Stimulated activated CD8-positive, alpha-beta memory T cell treated with anti-CD3 and anti-CD28 coated beads, Interleukin-4, amount 100 ng/mL, for 4 hours (primary cell): ENCODE results near the gene D2HGDH.
"Not testable (repeated sequence)": the region's sequence is repeated elsewhere in the genome, so short reads cannot be mapped to it uniquely, and the experiment has no call there.

Experiments used
- DNase-seq, 2 donors: peaks; one replicate each; pipeline ENCODE4 v3.0.0-alpha.2; 2020; ENCODE audit warnings: low read depth in 2 of 2, low spot score in 1 of 2

D2HGDH gene

DNA sequence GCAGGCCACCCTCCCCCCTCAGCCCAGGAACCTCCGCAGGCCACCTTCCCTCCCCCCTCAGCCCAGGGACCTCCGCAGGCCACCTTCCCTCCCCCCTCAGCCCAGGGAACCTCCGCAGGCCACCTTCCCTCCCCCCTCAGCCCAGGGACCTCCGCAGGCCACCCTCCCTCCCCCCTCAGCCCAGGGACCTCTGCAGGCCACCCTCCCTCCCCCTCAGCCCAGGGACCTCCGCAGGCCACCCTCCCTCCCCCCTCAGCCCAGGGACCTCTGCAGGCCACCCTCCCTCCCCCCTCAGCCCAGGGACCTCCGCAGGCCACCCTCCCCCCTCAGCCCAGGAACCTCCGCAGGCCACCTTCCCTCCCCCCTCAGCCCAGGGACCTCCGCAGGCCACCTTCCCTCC lies 71.8 kb downstream of the D2HGDH start:
- not testable (repeated sequence) for DNase-seq

DNA sequence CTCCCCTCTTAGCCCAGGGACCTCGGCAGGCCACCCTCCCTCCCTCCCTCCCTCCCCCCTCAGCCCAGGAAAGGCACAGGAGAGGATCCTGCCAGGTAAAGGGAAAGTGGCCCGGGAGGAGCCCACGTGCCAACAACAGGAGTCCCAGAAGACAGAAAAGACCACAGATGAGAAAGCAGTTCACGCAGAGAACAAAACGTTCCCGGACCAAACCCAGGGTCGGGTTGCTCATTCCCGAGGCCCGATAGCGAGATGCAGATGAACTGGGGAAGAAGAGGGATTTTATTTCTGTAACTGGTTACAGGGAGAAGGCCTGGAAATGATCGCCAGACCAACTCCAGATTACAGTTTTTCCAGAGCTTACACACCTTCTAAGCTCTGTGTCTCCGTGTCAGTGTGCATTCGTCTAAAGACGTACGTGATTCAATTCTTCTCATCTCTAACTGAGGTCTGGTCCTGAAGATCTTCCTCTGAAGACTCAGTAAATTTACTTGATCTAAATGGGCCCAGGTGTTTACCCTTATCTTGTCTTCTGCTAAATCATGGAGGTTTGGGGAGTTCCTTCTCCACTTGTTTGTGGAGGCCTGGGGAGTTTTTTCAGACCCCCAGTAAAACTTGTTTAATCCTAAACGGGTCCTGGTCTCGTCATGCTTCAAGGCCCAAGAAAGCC lies 73.8 kb downstream of the D2HGDH start:
- DNase-seq: no peak

DNA sequence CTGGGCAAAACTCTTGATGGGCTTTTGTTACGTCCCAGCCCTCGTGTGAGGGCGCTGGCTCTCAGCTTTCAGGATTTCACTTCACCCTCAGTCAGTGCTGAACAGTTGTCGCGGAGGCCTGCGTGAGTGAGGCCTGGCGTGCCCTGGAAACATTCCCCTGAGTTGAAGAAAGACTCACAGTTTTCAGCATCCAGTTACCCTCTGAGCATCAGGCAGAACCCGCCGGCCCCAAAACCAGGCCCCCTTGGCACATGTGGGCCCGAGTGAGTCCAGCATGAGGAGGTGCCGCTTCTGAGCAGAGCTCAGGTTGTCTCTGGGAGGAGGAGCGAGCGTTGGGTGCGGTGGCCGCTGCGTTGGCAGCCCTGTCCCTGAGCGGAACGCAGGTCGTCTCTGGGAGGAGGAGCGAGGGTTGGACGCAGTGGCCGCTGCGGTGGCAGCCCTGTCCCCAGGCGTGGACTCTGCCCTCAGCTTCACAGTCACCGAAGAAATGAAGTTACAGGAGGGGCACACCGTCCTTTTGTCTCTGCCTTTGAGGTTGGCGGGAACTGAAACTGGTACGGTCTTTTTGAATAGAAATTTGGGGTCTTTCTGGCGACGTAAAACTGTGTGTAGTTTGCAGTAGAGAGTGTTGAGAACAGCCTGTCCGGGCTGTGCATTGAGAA lies 74.4 kb downstream of the D2HGDH start, which contains the start of gene NEU4:
Gene NEU4 (plus strand): TSS at position 473 of the 662 bp plus-strand sequence. CDS start 5,292 bp downstream, outside the sequence.
- DNase-seq: no peak

DNA sequence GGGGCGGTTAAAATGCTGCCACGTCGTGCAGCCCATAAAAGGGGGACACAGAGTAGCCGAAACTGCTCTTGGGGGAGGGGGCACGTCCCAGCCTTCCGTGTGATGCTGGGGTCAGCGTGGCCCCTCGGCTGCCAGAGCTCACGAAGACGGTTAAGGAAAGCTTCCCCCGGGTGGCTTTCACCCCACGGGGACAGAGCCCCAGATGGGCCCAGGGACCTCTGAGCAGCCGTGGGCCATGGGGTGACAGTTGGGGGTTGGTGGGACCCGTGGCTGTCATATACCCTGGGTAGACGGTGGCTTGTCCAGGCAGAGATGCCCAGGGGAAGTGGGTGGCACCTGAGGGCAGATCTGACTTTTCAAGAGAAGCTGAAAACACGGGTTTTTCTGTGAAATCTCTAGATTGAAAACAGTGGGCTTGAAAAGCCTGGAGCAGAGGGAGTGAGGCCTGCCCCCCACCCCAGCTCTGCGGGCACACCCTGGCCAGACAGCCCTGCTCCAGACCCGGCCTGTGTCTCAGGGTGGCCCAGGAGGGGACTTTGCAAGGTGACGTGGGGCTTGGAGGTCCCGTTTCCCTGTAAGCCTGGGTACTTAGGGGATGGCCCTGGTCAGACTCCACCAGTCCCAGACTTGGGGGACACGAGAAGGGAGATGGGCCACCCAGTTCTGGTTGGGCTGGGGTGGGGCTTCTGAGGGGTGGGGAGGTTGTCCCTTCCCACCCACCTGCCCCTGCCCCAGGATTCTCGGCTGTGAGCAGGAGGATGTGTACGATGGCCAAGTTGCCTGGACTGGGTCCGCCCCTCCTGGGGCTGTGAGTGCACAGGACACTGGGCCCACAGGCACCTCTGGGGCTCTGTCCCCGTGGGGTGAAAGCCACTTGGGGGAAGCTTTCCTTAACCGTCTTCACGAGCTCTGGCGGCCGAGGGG lies 75.2 kb downstream of the D2HGDH start:
- no peak for DNase-seq

DNA sequence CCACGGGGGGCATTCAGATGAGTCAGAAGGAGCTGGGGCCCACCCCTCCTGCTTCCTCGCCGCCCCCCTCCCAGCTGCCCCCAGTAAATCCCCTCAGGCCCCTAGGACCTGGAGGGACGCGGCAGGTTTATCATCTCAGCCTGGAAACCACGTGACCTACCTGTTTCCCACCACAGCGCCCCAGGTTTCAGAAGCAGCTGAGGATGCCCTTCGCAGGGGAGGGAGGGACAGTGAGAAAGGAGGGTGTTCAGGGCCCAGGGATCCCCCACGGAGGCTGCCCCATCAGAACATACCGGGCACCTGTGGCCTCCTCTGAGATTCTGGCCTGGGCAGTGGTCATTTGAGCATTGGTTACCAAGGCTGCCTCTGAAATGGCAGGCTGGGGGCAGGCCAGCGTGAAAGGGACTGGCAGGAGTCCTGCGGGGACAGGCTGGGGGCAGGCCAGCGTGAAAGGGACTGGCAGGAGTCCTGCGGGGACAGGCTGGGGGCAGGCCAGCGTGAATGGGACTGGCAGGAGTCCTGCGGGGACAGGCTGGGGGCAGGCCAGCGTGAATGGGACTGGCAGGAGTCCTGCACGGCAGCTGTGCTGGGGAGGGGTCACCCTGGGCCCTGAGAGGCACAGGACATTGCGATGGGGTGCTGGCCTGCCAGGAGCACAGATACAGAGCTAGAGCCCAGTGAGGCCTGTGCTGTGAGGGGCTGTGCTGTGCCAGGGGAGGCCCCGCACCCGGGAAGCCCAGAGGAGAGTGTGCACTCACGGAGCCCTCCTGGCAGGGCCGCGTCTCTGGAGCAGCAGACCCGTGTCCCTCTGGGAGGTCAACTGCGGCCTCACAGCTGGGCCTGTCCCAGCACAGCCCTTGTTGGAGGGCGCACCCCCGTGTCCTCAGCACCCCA lies 76.1 kb downstream of the D2HGDH start:
- no peak for DNase-seq

DNA sequence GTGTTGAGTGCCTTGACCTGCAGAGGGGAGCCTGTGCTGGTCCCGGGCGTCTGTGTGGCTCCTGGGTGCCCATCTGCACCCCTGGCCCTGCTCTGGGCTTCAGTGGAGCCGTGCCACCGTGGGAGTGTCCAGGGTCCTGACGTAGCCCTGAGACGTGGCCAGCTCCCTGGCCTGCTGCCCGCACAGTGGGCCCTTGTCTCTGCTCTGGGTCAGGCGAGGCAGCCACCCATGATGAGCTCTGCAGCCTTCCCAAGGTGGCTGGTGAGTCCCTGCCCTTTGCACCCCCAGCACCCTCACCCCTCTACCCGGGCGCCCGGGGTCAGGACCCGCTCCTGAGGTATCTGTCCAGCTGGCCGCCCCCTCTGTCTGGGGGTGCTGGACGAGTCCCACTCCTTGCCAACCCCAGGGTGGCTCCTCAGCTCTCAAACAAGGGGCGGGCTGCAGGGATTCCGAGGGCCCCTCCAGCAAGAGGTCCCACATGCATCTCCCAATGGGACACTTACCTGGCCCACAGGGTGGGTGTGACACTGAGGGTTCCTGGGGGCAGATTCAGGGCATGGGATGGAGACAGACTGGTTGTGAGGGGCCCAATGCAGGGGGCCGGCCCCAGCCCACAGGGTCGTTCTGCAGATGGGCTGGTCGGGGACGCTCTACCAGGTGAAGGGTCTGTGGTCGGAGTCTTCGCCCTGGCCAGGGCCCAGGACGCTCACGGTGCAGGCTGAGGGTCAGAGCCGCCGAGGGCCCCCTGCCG lies 76.9 kb downstream of the D2HGDH start:
- DNase-seq: no peak

DNA sequence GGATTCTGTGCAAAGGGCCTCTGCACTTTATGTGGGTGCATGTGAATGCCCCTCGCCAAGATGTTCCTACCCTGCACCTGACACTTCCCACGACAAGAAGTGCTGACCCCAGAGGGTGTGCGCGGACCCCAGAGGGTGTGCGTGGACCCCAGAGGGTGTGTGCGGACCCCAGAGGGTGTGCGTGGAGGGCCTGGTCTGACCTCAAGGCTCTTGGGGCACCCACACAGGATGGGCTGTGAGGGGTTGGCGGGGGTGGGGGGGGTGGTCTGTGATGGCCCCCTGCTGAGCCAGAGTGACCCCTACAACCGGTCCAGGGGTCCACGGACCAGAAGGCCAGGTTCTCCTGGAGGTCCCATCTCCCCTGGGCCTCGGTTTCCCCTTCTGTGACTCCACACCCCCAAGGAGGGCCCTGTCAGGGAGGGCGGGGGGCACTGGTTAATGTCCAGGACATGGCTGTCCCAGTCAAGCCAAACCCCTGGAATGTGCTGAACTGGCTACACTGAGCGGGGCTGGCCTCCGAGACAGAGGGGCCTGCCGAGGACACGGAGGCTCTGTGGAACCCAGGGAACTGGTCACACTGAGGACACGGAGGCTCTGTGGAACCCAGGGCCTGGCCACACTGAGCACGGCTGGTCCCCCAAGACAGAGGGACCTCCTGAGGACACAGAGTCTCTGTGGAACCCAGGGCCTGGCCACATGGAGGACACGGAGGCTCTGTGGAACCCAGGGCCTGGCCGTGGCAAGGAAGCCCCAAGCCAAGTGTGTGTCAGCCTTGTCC lies 77.7 kb downstream of the D2HGDH start:
- DNase-seq: no peak

DNA sequence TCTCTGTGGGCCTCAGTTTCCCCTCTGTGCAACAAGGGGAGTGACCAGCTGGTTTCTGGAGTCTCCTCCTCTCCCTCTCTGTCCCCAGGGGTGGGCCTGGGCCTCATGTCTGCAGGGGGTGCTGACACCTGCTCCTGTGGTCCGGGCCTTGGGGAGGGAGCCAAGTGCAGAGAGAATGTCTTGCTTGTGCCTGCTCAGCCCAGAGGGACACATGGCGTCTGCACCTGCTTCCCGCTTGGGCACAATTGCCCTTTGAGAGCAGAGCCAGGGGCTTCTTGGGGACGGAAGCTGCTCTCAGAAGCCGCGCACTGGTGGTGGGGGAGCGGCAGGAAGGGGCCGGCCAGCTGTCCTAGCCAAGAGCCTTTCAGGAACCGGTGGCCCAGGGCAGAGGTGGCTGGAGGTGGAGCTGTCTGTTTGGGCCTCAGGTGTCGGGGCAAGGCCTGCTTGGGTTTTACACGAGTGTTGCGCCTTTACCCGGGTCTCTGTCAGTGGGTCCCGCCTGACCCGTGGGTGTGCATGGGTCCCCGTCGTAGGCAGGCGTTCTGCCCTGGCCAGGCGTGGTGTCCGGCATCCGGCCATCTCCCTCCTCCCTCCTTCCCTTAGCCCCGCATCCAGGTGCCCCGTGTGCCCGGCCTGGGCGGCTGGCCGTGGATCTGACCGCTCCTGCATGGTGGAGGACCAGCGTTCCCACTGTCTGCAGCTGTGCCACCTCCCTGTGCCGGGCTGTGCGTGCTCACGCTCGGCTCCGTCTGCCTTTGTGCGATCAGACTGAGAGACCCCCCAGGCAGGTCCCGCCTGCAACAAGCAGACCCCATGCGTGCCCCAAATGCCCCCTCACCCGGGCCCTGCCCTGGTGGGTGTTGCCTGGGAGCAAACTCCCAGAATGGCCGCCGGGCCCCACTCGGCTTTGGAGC lies 78.6 kb downstream of the D2HGDH start:
- DNase-seq: no peak

DNA sequence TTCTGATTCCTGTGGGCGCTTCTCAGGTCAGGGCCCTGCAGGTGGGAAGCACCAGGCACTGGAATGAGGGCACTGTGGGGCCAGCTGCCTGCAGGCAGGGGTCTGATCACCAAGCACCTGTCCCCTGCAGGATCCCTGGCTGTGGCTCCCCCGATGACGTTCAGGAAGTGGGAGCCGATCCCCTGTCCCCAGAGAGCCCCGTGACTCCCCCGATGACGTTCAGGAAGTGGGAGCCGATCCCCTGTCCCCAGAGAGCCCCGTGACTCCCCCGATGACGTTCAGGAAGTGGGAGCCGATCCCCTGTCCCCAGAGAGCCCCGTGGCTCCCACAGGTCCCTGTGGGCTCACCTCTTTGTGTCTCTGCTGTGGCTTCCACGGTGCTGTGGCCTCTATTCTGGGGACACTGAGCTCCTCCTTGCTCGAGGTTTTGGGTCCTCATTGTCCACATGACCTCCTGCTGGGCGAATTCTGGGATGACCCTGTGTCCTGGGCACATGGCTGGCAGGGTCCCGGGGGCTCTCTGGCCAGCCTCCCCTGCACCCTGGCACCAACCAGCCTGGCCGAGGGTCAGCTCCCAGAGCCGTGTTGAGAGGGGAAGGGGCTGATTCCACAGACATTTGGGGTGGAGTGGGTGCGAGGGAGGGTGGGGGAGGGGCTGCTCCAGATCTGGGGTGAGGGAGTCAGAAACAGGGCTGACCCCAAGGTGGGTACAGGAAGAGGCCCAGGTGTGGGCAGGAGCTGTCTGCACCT lies 79.4 kb downstream of the D2HGDH start:
- no peak for DNase-seq

DNA sequence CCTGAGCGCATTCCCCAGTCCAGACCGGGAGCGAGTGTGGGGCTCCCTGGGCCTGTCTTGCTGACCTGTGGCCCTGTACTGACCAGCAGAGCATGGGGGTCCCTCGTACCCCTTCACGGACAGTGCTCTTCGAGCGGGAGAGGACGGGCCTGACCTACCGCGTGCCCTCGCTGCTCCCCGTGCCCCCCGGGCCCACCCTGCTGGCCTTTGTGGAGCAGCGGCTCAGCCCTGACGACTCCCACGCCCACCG lies 79.9 kb downstream of the D2HGDH start:
- no peak for DNase-seq

DNA sequence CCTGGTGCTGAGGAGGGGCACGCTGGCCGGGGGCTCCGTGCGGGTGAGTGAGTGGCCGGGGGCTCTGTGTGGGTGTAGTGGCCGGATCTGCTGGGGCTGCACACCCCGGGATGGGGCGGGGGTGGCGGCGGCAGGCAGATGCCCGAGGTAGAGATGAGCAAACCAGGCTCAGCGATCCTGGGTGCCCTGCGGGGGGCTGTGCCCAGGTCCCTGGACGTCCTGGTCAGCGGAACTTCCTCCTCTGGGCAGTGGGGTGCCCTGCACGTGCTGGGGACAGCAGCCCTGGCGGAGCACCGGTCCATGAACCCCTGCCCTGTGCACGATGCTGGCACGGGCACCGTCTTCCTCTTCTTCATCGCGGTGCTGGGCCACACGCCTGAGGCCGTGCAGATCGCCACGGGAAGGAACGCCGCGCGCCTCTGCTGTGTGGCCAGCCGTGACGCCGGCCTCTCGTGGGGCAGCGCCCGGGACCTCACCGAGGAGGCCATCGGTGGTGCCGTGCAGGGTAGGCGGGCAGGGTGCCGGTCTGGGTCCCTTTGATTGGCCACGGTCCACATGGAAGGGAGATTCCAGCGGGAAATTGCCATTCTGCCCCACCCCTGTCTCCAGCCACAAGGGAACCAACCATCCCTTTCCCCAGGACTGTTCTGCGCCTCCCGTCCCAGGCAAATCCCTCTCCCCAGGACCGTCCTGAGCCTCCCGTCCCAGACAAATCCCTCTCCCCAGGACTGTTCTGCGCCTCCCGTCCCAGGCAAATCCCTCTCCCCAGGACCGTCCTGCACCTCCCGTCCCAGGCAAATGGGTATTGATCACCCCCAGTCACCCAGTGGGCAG lies 80.4 kb downstream of the D2HGDH start:
- DNase-seq: no peak

DNA sequence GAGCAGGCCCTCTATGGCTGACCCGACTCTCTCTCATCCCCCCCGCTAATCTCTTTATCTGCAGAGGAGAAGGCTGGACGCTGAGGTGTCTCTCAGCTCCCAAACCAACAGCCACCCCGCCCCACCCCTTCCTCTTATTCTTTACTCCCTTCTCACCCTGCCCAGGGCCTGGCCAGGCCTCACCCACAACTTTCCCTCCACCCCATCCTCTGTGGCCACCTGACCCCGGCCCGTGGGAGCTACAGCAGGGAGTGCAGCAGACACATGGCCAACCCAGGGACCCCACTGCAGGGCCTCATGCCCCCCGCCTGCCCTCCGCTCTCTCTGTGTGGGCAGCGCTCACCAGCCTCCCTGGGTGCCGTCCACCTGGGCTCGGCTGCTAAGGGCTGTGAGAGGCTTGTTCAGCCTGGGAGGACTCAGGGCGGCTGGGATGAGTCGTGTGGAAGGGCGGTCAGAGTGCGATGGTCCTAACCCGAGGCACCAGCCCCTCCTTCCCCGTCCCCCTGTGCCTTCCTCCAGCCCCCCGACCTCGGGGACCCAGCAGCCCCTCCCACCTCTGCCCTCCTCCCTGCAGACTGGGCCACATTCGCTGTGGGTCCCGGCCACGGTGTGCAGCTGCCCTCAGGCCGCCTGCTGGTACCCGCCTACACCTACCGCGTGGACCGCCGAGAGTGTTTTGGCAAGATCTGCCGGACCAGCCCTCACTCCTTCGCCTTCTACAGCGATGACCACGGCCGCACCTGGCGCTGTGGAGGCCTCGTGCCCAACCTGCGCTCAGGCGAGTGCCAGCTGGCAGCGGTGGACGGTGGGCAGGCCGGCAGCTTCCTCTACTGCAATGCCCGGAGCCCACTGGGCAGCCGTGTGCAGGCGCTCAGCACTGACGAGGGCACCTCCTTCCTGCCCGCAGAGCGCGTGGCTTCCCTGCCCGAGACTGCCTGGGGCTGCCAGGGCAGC lies 81.3 kb downstream of the D2HGDH start:
- DNase-seq: no peak

DNA sequence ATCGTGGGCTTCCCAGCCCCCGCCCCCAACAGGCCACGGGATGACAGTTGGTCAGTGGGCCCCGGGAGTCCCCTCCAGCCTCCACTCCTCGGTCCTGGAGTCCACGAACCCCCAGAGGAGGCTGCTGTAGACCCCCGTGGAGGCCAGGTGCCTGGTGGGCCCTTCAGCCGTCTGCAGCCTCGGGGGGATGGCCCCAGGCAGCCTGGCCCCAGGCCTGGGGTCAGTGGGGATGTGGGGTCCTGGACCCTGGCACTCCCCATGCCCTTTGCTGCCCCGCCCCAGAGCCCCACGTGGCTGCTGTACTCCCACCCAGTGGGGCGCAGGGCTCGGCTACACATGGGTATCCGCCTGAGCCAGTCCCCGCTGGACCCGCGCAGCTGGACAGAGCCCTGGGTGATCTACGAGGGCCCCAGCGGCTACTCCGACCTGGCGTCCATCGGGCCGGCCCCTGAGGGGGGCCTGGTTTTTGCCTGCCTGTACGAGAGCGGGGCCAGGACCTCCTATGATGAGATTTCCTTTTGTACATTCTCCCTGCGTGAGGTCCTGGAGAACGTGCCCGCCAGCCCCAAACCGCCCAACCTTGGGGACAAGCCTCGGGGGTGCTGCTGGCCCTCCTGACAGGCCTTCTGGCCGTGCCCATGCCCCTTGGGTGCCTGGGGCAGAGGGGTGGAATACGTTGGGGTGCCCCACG lies 82.1 kb downstream of the D2HGDH start:
- DNase-seq: no peak

DNA sequence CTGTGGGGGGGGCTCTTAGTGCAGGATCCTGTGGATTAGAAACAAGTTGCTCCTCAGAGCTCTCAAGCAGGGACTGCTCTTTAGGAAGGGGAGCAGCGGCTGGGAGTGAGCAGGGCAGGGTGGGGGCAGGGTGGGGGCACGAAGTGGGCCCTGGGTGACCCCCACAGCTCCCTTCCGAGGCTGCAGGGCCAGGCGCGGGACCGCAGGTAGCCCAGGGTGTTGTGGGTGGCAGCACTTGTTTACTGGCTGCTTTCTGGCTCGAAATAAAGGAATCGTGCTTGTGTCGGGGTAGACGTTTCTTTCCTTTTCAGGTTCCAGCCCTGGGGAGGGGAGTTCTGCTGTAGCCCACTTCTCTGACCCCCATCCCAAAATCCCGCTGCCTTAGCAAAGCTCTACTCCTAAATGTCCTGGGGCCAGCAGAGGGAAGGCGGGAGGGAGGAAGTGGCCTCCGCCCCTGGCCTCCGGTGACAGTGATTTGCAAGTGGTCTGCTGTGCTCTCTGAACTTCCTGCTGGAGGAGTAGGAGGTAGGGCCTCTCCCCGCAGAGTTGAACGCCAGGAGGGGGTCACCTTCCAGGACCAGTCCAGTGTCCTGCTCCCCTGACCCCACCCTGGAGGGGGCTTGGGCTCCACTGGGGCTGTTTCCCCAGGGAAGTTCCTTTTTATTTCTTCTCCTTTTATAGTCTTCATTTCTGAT lies 82.8 kb downstream of the D2HGDH start:
- DNase-seq: no peak

DNA sequence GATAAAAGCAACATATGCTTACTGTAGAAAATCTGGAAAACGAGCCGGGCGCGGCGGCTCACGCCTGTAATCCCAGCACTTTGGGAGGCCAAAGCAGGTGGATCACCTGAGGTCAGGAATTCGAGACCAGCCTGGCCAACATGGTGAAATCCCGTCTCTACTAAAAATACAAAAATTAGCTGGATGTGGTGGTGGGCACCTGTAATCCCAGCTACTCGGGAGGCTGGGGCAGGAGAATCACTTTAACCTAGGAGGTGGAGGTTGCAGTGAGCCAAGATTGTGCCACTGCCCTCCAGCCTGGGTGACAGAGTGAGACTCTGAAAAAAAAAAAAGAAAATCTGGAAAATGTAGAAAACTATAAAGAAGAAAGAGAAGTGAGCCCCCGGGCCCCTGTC lies 83.4 kb downstream of the D2HGDH start:
- not testable (repeated sequence) for DNase-seq
